ENCODE results near the gene ITPR1.

The ITPR1 gene

GRCh38 chr3:4501927-4502326 is 8.8 kb downstream of the ITPR1 start:
- TF ChIP-seq CTCF (IDR thresholded peaks at IDR 0.05; ENCODE audit: low read depth, low read length, missing control alignments) = no peak
- no peak for DNase-seq (ENCODE audit: low read depth)
- in situ Hi-C loops (cut with HindIII; ENCODE audit: low sequenced_read_pairs) = no loop called here
- no peak overlapping the region for H3K4me3 ChIP-seq (ENCODE audit: low read depth, low read length)

GRCh38 chr3:4503050-4503449 is 9.9 kb downstream of the ITPR1 start:
- DNase-seq (ENCODE audit: low read depth) = no peak

GRCh38 chr3:4504340-4505261 is 11.5 kb downstream of the ITPR1 start:
- no peak for DNase-seq (ENCODE audit: low read depth)
- H3K4me3 ChIP-seq (ENCODE audit: low read depth, low read length) = no peak overlapping the region
- no peak for TF ChIP-seq CTCF (IDR thresholded peaks at IDR 0.05; ENCODE audit: low read depth, low read length, missing control alignments)
- in situ Hi-C loops (cut with HindIII; ENCODE audit: low sequenced_read_pairs) = no loop called here

More at GRCh38 chr3:4503050-4503449, 9.9 kb downstream of the ITPR1 start:
- TF ChIP-seq CTCF (IDR thresholded peaks at IDR 0.05; ENCODE audit: low read depth, low read length, missing control alignments) = no peak
- H3K4me3 ChIP-seq (ENCODE audit: low read depth, low read length) = no peak overlapping the region
- in situ Hi-C loops (cut with HindIII; ENCODE audit: low sequenced_read_pairs) = no loop called here

- no peak for DNase-seq (ENCODE audit: low read depth)
- TF ChIP-seq CTCF (IDR thresholded peaks at IDR 0.05; ENCODE audit: low read depth, low read length, missing control alignments) = no peak
- in situ Hi-C loops (cut with HindIII; ENCODE audit: low sequenced_read_pairs) = no loop called here
- H3K4me3 ChIP-seq (ENCODE audit: low read depth, low read length) = no peak overlapping the region
Observed at GRCh38 chr3:4505688-4506558, 12.8 kb downstream of the ITPR1 start.

GRCh38 chr3:4506559-4507023 is 13.4 kb downstream of the ITPR1 start:
- no peak for TF ChIP-seq CTCF (IDR thresholded peaks at IDR 0.05; ENCODE audit: low read depth, low read length, missing control alignments)
- H3K4me3 ChIP-seq (ENCODE audit: low read depth, low read length) = no peak overlapping the region
- DNase-seq (ENCODE audit: low read depth) = no peak
- in situ Hi-C loops (cut with HindIII; ENCODE audit: low sequenced_read_pairs) = no loop called here

GRCh38 chr3:4507024-4507596 is 14.0 kb downstream of the ITPR1 start:
- in situ Hi-C loops (cut with HindIII; ENCODE audit: low sequenced_read_pairs) = no loop called here
- DNase-seq (ENCODE audit: low read depth) = no peak
- no peak overlapping the region for H3K4me3 ChIP-seq (ENCODE audit: low read depth, low read length)
- TF ChIP-seq CTCF (IDR thresholded peaks at IDR 0.05; ENCODE audit: low read depth, low read length, missing control alignments) = no peak

Measured in astrocyte of the cerebellum (primary cell).